GM15510 (cell line): Measurements from ENCODE around the gene ANK3.

ENCODE experiments used
- POLR2A ChIP-seq: IDR thresholded peaks from 3 replicates; pipeline ENCODE4 v1.6.1; 2011; ENCODE audit warnings: borderline replicate concordance; ENCODE audit not compliant: insufficient read length; ENCODE audit errors: extremely low read depth

The ANK3 gene

DNA sequence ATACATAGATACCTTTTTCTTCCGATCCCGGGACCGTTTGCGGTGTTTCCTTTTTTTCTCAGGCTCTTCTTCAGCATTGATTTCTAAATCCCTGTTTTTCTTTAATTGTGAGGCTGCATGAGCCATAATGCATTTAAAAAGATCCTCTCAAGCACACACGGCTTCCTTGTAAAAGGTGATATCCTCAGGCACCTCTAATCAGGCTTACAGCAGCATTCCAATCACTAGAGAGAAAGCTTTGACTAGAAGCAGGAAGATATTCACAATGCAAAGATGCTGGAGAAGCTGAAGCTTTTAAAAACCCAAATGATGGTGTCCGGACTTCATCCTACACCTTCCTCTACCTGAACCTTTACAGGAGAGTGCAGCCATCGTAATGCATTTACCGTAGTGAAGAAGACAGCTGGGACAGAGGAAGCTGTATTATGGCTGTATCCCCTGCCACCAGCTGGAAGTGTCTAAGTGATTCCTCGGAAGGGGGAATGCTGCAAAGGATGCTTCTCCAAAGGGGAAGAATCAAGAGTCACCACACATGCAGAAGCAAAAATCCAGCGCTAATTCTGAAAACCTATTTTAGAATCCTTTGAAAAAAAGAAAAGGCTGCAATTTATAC lies at the start of gene ANK3:
ANK3 (minus strand) TSS at position 463 of the 613 bp plus-strand sequence; CDS start at position 126, 337 bp downstream.
- TF ChIP-seq POLR2A: no peak

GRCh38 chr10:60434418-60435046 lies 44.9 kb upstream of the ANK3 start:
- TF ChIP-seq POLR2A: no peak

DNA sequence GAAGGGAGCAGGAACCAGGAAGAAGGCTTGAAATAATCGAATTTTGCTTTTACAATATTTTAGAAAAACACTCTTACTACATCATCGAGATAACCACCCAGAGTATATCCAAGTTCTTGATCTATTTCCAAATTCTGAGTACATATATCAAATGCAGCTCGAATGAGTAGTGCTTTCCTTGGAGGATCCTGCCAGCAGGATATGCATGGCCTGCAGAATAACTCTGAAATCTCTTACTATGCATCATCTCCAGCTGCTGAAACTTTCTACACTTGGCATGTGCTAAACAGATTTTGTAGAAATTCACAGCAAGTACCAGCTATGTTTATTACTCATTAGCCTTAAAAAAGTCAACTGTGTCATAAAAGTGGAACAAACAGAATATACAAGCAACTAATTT lies 44.0 kb upstream of the ANK3 start:
- TF ChIP-seq POLR2A: no peak

DNA sequence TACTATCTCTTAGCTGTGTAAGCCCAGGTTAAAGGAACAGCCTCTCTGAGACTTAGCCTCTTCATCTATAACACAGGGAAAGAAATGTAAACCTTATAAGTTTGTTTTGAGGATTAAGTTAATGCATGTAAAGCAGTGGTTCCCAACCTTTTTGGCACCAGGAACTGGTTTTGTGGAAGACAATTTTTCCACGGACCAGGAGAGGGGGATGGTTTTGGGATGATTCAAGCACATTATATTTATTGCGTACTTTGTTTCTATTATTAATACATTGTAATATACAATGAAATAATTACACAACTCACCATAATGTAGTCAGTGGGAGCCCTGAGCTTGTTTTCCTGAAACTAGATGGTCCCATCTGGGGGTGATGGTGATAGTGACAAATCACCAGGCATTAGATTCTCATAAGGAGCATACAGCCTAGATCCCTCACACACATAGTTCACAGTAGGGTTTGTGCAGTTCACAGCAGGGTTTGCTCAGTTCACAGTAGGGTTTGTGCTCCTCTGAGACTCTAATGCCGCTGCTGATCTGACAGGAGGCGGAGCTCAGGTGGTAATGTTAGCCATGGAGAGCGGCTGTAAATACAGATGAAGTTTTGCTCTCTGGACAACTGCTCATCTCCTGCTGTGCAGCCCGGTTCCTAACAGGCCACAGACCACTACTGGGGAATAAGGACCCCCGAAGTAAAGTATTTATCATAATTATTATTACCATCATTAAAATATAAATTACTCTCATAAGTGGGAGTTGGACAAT lies 41.3 kb upstream of the ANK3 start:
- no peak for TF ChIP-seq POLR2A

DNA sequence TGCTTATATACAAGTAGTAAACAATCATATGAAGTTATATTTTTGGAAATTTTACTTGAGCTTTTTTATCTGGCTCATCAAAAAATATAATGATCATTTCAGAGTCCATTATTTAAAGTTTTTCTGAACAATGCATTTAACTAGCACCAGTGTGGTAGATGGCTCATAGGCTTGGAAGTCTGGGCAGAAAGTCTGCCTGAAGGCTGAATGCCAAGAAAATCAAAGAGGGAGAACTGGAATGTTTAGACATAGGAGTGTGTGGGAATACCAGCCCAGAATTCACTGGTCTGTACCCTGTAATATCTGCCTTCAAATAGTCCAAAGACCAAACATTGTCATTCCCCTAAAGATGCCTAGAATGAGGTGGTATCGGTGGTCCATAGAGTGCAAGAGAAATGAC lies 40.3 kb upstream of the ANK3 start:
- no peak for TF ChIP-seq POLR2A

DNA sequence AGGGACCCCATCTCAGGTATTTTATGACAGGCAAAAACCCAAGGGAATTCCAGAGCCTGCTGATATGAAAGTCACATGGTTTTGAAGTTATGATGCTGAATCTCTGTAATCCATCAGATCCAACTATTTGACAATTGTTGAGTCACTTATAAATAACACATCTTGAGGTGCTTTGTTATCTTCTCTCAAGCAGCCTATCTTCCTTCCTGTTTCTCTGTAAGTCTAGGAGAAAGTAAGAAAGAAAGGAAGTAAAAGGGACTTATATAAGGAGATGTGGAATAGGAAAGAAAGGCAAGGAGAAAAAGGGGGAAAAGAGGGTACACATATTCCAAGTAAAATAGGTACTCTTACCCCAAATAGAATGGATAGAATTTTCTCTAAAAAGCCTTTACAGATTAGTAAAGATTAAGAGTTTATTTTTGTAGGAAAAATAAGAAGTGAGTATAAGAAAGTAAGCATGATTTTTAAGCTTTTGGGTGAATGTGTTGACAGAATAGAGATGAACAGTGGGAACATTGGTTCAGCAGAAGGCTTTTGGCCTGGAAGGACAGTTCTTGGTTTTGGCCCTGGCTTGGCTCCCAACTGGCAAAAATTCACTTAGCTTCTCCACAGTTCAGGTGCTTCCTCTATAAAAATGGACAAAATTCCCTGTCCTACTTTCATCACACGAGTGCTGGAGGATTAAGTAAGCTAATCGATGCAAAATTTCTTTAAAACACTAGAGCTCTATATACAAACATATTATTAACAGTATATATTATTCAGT lies 39.6 kb upstream of the ANK3 start:
- TF ChIP-seq POLR2A: no peak

DNA sequence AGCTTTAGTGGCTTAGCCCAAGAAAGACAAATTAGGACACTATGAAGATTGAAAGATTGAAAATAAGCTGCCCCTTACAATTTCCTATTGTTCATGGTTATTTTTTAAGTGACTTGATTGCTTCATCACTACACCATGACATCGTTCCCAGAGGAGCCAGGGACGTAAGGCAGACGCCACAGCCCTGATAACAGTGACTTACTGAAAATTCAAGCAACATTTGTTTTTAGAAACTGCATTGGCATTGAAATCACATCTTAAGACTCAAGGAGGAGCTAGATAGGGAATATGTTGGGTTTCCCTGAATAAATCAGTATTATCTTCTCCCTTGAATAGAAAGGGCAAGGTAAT lies 38.7 kb upstream of the ANK3 start:
- no peak for TF ChIP-seq POLR2A

GRCh38 chr10:60427709-60428386 lies 38.2 kb upstream of the ANK3 start:
- no peak for TF ChIP-seq POLR2A

DNA sequence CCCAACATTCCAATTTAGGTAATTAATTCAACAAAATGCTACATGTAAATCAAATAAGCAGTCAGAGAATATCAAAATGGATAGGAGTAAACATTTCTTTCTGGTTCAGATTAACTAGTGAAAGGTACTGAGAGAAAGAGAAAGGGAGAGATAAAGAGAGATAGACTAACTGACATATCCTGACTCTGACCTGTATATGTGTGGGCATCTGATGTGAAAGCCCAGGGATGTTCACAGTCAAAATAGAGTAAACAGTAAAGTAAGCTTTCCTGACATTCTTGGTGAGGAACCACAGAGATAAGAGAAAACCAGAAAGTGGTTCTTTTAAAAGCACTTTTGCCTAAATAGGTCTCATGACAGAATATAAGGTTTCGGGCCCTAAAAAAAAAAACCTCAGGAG lies 37.5 kb upstream of the ANK3 start:
- no peak for TF ChIP-seq POLR2A

DNA sequence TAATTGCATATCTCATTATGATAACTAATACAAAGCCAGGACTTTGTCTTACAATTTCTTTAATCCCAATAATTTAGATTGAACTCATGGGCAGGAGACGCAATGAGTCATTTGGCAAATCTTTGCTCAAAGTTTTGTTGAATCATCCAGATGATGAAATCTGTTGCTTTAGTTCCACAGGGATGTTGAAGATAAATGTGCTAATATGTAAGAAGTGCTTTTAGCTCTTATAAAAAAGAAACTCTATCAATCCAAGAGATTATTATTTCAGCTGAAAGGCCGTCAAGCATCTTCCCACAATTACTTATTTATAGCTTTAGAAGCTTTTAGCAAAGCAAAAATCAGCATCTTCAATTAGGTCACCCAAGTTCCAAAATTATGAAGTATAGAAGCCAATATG lies 36.8 kb upstream of the ANK3 start:
- TF ChIP-seq POLR2A: no peak

DNA sequence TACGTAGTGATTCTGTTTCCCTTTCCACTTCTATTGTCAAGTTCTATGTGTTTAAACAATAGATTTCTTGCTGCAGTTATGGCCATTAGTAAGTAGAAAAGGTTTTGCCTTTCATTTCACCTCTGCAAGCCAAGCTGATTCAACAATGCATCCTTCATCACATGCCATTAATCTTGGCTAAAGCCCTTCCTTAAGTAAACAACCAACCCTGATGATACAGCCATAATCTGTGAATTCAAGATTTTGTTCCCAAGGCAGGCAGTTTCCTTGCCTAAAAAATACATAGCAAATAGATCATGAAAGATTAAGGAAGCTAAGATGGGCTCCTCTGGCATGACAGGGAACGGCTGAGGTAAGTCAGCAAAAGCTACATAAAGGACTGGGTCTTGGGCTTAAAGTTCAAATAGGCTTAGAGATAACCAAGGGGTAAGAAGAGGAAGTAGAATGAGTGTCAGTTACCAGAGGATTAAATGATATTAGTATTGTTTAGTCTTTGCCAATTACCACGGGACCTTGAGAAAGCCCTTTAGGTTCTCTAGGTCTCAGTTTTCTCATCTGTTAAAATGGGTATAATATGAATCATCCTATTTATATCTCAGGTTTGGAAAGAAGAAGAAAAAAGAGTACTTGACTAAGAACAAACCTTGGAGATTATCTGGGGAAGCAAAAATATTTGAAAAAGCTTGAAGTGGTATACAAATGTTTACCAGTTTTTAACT lies 35.9 kb upstream of the ANK3 start:
- TF ChIP-seq POLR2A: no peak

DNA sequence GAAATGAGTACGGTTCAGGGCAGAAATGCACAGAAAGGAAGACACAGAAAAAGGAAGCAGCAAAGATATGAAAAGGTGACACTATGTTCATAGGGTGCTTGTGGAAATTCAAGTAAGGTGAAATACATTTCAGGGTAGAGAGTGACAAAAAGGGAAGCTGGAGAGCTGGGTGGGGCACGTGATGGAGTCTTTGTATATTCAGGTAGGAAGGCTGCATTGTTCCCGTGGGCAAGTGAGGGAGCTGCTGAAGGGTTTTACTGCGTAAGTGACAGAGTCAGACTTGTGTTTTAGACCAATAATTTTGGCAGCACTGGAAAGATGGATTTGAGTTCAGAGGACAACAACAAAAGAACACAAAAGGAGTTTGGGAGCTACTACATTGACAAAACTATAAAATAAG lies 35.3 kb upstream of the ANK3 start:
- TF ChIP-seq POLR2A: no peak

DNA sequence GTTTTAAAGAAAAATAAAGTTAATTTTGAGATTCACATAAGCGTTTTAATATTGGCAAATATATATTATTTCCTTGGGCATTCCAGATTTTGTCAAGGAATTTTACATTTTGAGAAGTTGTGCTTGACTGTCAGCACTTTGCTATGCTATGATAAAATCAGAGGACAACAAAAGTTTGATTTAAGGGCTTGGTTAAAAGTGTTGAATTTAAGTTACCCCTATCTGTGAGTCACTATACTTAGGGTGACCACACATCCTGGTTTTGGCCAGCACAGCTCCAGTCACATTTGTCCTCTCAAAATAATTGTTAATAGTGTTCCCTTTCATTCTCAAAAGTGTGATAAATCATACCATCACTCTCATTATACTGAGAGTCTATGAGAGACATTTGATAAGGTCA lies 34.2 kb upstream of the ANK3 start:
- TF ChIP-seq POLR2A: no peak

- TF ChIP-seq POLR2A: no peak
These were observed 33.1 kb upstream of the ANK3 start for GRCh38 chr10:60422809-60423208.
